DOHH2 (cell line): ENCODE data around the gene UBE2K.

ENCODE experiments used
- EZH2phosphoT487 ChIP-seq: fragments of 200-600 bp; sonication (generic); IDR thresholded peaks from 2 replicates; pipeline ENCODE4 v1.6.1; 2017; ENCODE audit warnings: borderline replicate concordance, mild to moderate bottlenecking, antibody characterized with exemption, low read length, moderate library complexity, mixed read lengths
- TF ChIP-seq, protein P1 (sequence below): fragments of 200-600 bp; sonication (generic); IDR thresholded peaks from one replicate; pipeline ENCODE4 v1.5.1; 2014; ENCODE audit warnings: antibody characterized with exemption, mild to moderate bottlenecking, low read depth, low read length; ENCODE audit not compliant: poor library complexity, severe bottlenecking

DNA sequence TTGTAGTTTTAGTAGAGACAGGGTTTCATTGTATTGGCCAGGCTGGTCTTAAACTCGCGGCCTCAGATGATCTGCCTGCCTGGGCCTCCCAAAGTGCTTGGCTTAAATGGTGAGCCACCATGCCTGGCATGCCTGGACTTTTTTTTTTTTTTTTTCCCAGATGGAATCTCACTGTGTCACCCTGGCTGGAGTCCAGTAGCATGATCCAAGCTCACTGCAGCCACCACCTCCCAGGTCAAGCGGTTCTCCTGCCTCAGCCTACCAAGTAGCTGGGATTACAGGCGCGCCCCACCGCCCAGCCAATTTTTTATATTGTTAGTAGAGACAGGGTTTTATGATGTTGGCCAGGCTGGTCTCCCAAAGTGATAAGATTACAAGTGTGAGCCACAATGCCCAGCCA lies 8.4 kb downstream of the UBE2K start:
- TF ChIP-seq, protein P1, sequence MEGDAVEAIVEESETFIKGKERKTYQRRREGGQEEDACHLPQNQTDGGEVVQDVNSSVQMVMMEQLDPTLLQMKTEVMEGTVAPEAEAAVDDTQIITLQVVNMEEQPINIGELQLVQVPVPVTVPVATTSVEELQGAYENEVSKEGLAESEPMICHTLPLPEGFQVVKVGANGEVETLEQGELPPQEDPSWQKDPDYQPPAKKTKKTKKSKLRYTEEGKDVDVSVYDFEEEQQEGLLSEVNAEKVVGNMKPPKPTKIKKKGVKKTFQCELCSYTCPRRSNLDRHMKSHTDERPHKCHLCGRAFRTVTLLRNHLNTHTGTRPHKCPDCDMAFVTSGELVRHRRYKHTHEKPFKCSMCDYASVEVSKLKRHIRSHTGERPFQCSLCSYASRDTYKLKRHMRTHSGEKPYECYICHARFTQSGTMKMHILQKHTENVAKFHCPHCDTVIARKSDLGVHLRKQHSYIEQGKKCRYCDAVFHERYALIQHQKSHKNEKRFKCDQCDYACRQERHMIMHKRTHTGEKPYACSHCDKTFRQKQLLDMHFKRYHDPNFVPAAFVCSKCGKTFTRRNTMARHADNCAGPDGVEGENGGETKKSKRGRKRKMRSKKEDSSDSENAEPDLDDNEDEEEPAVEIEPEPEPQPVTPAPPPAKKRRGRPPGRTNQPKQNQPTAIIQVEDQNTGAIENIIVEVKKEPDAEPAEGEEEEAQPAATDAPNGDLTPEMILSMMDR: no peak
- no peak for TF ChIP-seq EZH2phosphoT487
